ENCODE data around the gene TRPV5. TPM values are rescaled to one million over a fixed set of nuclear protein-coding genes. Genes with fewer than 3 reads are reported as not detected.

TRPV5 gene
- total RNA-seq, 6 donors from 2014 or later, result not detected

- TF ChIP-seq POLR2A (IDR thresholded peaks at IDR 0.05) (no peak), CTCF (IDR thresholded peaks at IDR 0.05) (no peak), POLR2AphosphoS5 (IDR thresholded peaks at IDR 0.05) (no peak), EP300 (IDR thresholded peaks at IDR 0.05) (no peak)
- Histone ChIP-seq H3K4me3 (no peak overlapping the region), H3K4me1 (no peaks in the 10 kb centered on the region), H3K36me3 (no peaks in the 10 kb centered on the region), H3K9me3 (peaks cover 0 to 5% (median 3%) of the 10 kb centered on the region in 4 donors), H3K27ac (no peak overlapping the region), H3K27me3 (no peaks in the 10 kb centered on the region)
- DNase-seq (no peak), ATAC-seq (ENCODE audit: low FRiP score in 2 of 2) (no peak)
Observed at GRCh38 chr7:142954680-142955268, 21.2 kb upstream of the TRPV5 start.

DNA sequence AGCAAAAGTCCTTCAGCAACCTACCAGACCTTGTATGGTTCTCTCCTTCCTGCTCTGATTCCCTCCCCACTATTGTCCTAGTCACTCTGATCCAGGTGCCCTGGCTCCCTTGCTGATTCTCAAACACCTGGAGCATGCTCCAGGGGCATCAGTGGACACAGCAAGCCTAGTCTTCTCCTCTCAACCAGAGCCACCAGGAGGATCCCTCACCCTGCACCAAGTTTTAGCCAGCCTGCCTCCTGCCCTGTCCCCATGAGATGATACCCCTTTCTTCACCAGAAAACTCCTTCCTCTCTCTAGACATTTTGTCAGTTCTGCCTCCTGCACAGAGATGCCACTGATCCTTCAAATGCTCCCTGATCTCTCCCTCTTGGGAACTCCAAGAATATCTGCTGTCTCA, 16.7 kb upstream of the TRPV5 start:
- Histone ChIP-seq H3K27me3 (no peaks in the 10 kb centered on the region), H3K9me3 (peaks cover 0 to 5% (median 2%) of the 10 kb centered on the region in 4 donors), H3K27ac (no peak overlapping the region), H3K4me3 (no peak overlapping the region), H3K36me3 (no peaks in the 10 kb centered on the region), H3K4me1 (no peaks in the 10 kb centered on the region)
- no peak for TF ChIP-seq POLR2A (IDR thresholded peaks at IDR 0.05)
- TF ChIP-seq CTCF (IDR thresholded peaks at IDR 0.05), result no peak
- no peak for TF ChIP-seq EP300 (IDR thresholded peaks at IDR 0.05)
- TF ChIP-seq POLR2AphosphoS5 (IDR thresholded peaks at IDR 0.05), result no peak
- ATAC-seq (ENCODE audit: low FRiP score in 2 of 2) (no peak), DNase-seq (no peak)

DNA sequence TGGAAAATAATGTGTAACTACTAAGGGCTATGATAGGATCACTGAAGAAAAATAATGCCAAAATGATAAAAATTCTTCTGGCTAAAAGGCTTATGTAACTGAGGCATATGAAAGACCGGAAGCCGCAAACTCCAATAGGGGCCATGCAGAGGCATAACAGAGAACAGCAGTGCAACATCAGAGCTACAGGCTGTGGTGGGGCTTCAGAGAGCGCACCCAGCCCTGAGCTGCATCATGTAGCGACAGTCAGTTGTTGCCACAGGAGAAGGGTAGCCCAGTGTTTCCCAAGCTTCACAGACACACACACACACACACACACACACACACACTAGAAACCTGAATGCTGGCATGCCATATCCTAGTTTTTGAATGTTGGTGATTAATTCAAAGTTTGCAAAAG, 15.1 kb upstream of the TRPV5 start:
- no peak overlapping the region for H3K27ac ChIP-seq
- no peak for DNase-seq
- no peaks in the 10 kb centered on the region for H3K27me3 ChIP-seq
- no peak overlapping the region for H3K4me3 ChIP-seq
- no peaks in the 10 kb centered on the region for H3K9me3 ChIP-seq
- no peak for ATAC-seq (ENCODE audit: low FRiP score in 2 of 2)
- WGBS, 2 donors, result 92 to 94% methylated on average over 4 of the region's 4 CpGs
- H3K36me3 ChIP-seq, result no peaks in the 10 kb centered on the region
- H3K4me1 ChIP-seq, result no peaks in the 10 kb centered on the region
- TF ChIP-seq CTCF (IDR thresholded peaks at IDR 0.05), result no peak
- TF ChIP-seq EP300 (IDR thresholded peaks at IDR 0.05), result no peak
- no peak for TF ChIP-seq POLR2AphosphoS5 (IDR thresholded peaks at IDR 0.05)
- TF ChIP-seq POLR2A (IDR thresholded peaks at IDR 0.05), result no peak

DNA sequence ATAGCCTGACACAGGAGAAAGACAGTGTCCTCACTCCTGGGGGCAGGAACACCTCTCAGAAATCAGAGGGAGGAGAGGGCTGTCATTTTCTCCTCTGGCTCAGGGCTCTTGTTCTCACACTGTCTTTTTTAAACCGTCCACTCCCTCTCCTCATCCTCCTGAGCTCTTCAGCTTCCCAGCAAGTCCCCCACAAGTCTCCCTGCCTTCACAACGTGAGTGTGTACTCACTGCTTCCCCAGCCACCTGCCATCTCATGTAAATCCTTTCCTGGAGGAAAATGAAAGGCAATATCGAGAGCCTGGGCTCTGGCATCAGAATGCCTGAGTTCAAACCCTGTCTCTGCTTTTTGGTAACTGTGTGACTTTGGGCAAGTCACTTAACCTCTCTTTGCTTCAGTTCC, 11.5 kb upstream of the TRPV5 start:
- Histone ChIP-seq H3K27ac (no peak overlapping the region), H3K4me1 (peaks cover 0 to 7% (median 2%) of the 10 kb centered on the region in 4 donors), H3K9me3 (no peaks in the 10 kb centered on the region), H3K27me3 (no peaks in the 10 kb centered on the region), H3K36me3 (no peaks in the 10 kb centered on the region), H3K4me3 (no peak overlapping the region)
- WGBS, 2 donors, result 67 to 70% methylated on average over 3 of the region's 3 CpGs
- DNase-seq, result no peak
- no peak for TF ChIP-seq POLR2AphosphoS5 (IDR thresholded peaks at IDR 0.05)
- TF ChIP-seq EP300 (IDR thresholded peaks at IDR 0.05), result no peak
- no peak for TF ChIP-seq CTCF (IDR thresholded peaks at IDR 0.05)
- no peak for TF ChIP-seq POLR2A (IDR thresholded peaks at IDR 0.05)
- ATAC-seq (ENCODE audit: low FRiP score in 2 of 2), result no peak

DNA sequence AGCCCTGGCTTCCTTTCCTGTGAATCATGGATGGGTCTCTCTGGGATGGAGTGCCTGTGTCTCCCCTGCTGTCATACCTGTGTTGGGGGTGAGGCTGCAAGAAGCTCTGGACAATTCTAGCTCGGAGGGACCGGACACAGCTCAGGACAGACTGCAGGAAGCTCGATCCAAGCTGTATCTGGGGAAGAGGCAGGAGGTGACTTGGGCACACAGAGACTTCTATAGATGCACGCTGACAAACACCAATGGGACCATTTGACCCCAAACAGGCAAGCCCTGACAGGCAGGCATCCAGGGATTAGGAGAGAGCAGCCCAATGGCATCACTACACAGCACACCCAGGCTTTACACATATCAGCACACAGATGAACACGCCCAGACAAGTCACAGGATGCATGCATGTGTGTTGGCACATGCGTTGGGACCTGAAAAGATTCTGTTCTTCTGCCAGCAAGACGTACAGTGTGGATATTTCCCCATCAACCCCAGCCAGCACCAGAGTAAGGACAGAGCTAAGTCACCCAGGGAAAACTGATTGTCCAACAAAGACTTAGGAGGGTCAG, 10.2 kb upstream of the TRPV5 start:
- Histone ChIP-seq H3K27me3 (no peaks in the 10 kb centered on the region), H3K27ac (no peak overlapping the region), H3K9me3 (no peaks in the 10 kb centered on the region), H3K4me3 (no peak overlapping the region), H3K36me3 (no peaks in the 10 kb centered on the region), H3K4me1 (peaks cover 0 to 7% (median 2%) of the 10 kb centered on the region in 4 donors)
- ATAC-seq (ENCODE audit: low FRiP score in 2 of 2), result no peak
- DNase-seq, result no peak
- WGBS, 2 donors, result 76 to 92% methylated on average over 4 to 7 of the region's 7 CpGs
- no peak for TF ChIP-seq CTCF (IDR thresholded peaks at IDR 0.05)
- TF ChIP-seq POLR2AphosphoS5 (IDR thresholded peaks at IDR 0.05), result no peak
- no peak for TF ChIP-seq EP300 (IDR thresholded peaks at IDR 0.05)
- no peak for TF ChIP-seq POLR2A (IDR thresholded peaks at IDR 0.05)

Measured in upper lobe of left lung (tissue), 6 donors.